Natural killer cell (primary cell): ENCODE data around the gene CROCC. TPM values are rescaled to one million over a fixed set of nuclear protein-coding genes. Genes with fewer than 3 reads are reported as not detected.
A peak's percentile ranks its signal among the peaks of the same experiment; 100 is the strongest.

Experiments
- ATAC-seq, 3 donors: fragments of 150-1000 bp in 2 of 3; fragments of 200-7000 bp in 1 of 3; cut with Tn5 transposase; 1 replicate in 1 of 3; 2 replicates in 2 of 3; pipeline ENCODE4 v1.10.0; 2021; ENCODE audit warnings: mild to moderate bottlenecking in 2 of 3, moderate library complexity in 2 of 3
- DNase-seq, 2 donors: peaks; one replicate each; pipeline versions ENCODE4 v3.0.0 to v3.0.0-alpha.2; 2013 to 2021; ENCODE audit warnings: mixed read lengths in 1 of 2
- H3K27ac ChIP-seq: one replicate; pipeline ENCODE4 v1.5.1; 2013; ENCODE audit warnings: mild to moderate bottlenecking, low read length
- H3K27me3 ChIP-seq: one replicate; pipeline ENCODE4 v1.6.1; 2013; ENCODE audit warnings: low read length; ENCODE audit not compliant: control insufficient read depth, insufficient read depth
- H3K36me3 ChIP-seq: one replicate; pipeline ENCODE4 v1.6.1; 2013; ENCODE audit warnings: low read length; ENCODE audit not compliant: control insufficient read depth, insufficient read depth
- H3K4me1 ChIP-seq: one replicate; pipeline ENCODE4 v1.6.1; 2013; ENCODE audit warnings: low read length; ENCODE audit not compliant: control insufficient read depth, insufficient read depth
- H3K4me3 ChIP-seq: one replicate; pipeline ENCODE4 v1.5.1; 2013; ENCODE audit warnings: low read length
- H3K9me3 ChIP-seq: one replicate; pipeline ENCODE4 v1.6.1; 2013; ENCODE audit warnings: low read length; ENCODE audit not compliant: control insufficient read depth, insufficient read depth
- H3K27ac Mint-ChIP-seq, 2 donors: one replicate each; pipeline ENCODE4 v1.8.0; 2022; ENCODE audit warnings: mild to moderate bottlenecking in 2 of 2, mixed read lengths in 2 of 2, moderate library complexity in 1 of 2
- H3K27me3 Mint-ChIP-seq, 2 donors: one replicate each; pipeline ENCODE4 v1.8.0; 2022; ENCODE audit warnings: low read depth in 2 of 2, mixed read lengths in 2 of 2
- H3K36me3 Mint-ChIP-seq: one replicate; pipeline ENCODE4 v1.8.0; 2022; ENCODE audit warnings: mixed read lengths
- H3K4me1 Mint-ChIP-seq, 2 donors: one replicate each; pipeline ENCODE4 v1.8.0; 2022; ENCODE audit warnings: mixed read lengths in 2 of 2
- H3K4me3 Mint-ChIP-seq: one replicate; pipeline ENCODE4 v1.8.0; 2022; ENCODE audit warnings: mild to moderate bottlenecking, moderate library complexity, mixed read lengths
- H3K9me3 Mint-ChIP-seq, 2 donors: one replicate each; pipeline ENCODE4 v1.8.0; 2022; ENCODE audit warnings: mixed read lengths in 2 of 2
- WGBS: methylation state at CpG from one replicate; pipeline ENCODE4 v1.1.7; 2013; ENCODE audit warnings: missing lambda C conversion rate; ENCODE audit not compliant: insufficient coverage; 5-methylcytosine and 5-hydroxymethylcytosine counted together
- intact Hi-C: fragments of 100-400 bp; cut with micrococcal nuclease; formaldehyde crosslinking; loops from one replicate; pipeline ENCODE4 v1.14.2; 2022
- total RNA-seq, 4 donors: library from RNA; stranded (reverse); fragments of 120-200 nt in 1 of 4; gene quantifications; one replicate each; pipeline versions ENCODE4 v1.2.3 to v1.2.4, GENCODE V29; 2013 to 2022
- TF ChIP-seq, protein P1 (sequence below): fragments of 200-600 bp; IDR thresholded peaks from one replicate; pipeline ENCODE4 v1.8.0; 2022; ENCODE audit warnings: antibody characterized with exemption

Gene CROCC
- total RNA-seq, 3 donors from 2014 or later (not counting 1 experiment from before 2014, with no cell fraction given), result 51.7 to 62.9 (median 59.1) TPM

GRCh38 chr1:17008208-17008855 lies 86.6 kb downstream of the CROCC start:
- no peaks in the 10 kb centered on the region for H3K27me3 ChIP-seq
- peaks cover 16% of the 10 kb centered on the region for H3K36me3 ChIP-seq
- no peaks in the 10 kb centered on the region for H3K9me3 ChIP-seq
- Mint-ChIP-seq H3K27ac (no peak overlapping the region), H3K9me3 (no peaks in the 10 kb centered on the region), H3K4me1 (peaks cover 5 to 23% of the 10 kb centered on the region in 2 donors), H3K27me3 (no peaks in the 10 kb centered on the region), H3K36me3 (no peaks in the 10 kb centered on the region), H3K4me3 (no peak overlapping the region)
- DNase-seq, result no peak
- no peak overlapping the region for H3K4me3 ChIP-seq
- no peak for ATAC-seq
- intact Hi-C loops, result no loop called here
- peaks cover 30% of the 10 kb centered on the region for H3K4me1 ChIP-seq
- no peak overlapping the region for H3K27ac ChIP-seq
- 89% methylated on average over 15 of the region's 15 CpGs for WGBS
- TF ChIP-seq, protein P1, sequence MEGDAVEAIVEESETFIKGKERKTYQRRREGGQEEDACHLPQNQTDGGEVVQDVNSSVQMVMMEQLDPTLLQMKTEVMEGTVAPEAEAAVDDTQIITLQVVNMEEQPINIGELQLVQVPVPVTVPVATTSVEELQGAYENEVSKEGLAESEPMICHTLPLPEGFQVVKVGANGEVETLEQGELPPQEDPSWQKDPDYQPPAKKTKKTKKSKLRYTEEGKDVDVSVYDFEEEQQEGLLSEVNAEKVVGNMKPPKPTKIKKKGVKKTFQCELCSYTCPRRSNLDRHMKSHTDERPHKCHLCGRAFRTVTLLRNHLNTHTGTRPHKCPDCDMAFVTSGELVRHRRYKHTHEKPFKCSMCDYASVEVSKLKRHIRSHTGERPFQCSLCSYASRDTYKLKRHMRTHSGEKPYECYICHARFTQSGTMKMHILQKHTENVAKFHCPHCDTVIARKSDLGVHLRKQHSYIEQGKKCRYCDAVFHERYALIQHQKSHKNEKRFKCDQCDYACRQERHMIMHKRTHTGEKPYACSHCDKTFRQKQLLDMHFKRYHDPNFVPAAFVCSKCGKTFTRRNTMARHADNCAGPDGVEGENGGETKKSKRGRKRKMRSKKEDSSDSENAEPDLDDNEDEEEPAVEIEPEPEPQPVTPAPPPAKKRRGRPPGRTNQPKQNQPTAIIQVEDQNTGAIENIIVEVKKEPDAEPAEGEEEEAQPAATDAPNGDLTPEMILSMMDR, result no peak

DNA sequence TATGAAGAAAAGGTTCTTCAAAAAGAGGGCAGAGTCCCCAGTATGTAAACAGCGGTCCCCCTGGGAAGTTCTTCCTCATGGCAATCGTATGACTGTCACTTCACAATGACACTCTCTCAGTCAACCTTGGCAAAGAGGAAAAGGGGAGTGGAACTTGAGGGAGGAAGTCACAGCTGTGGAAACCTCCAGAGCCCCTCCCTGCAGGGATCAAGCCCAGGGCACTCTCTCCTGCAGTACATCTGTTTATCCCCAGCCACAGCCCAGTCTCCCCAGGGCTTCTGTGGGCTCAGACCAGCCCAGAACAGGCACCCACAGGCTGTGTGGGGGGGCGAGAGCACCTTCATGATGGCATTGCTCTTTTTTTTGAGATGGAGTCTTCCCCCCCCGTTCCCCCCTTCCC lies 88.0 kb downstream of the CROCC start:
- DNase-seq (no peak), ATAC-seq (no peak)
- H3K36me3 Mint-ChIP-seq, result no peaks in the 10 kb centered on the region
- no peak overlapping the region for H3K4me3 ChIP-seq
- H3K4me3 Mint-ChIP-seq, result peak overlapping the region; percentile 42
- H3K27ac ChIP-seq, result no peak overlapping the region
- 39% methylated on average over 3 of the region's 4 CpGs for WGBS
- no peaks in the 10 kb centered on the region for H3K27me3 Mint-ChIP-seq
- peaks cover 5 to 23% of the 10 kb centered on the region in 2 donors for H3K4me1 Mint-ChIP-seq
- no peaks in the 10 kb centered on the region for H3K9me3 Mint-ChIP-seq
- H3K36me3 ChIP-seq, result peaks cover 7% of the 10 kb centered on the region
- no peaks in the 10 kb centered on the region for H3K9me3 ChIP-seq
- H3K27me3 ChIP-seq, result no peaks in the 10 kb centered on the region
- H3K27ac Mint-ChIP-seq, result peak overlapping the region in 1 of 2 donors; percentile 25
- TF ChIP-seq, protein P1, result no peak
- intact Hi-C loops, result no loop called here
- peaks cover 34% of the 10 kb centered on the region for H3K4me1 ChIP-seq

- Histone ChIP-seq H3K4me1 (peaks cover 34% of the 10 kb centered on the region), H3K4me3 (peak overlapping the region; percentile 68), H3K36me3 (no peaks in the 10 kb centered on the region), H3K27me3 (no peaks in the 10 kb centered on the region), H3K9me3 (no peaks in the 10 kb centered on the region), H3K27ac (no peak overlapping the region)
- TF ChIP-seq, protein P1, result no peak
- no peaks in the 10 kb centered on the region for H3K36me3 Mint-ChIP-seq
- no peaks in the 10 kb centered on the region for H3K27me3 Mint-ChIP-seq
- DNase-seq, result no peak
- no peaks in the 10 kb centered on the region for H3K9me3 Mint-ChIP-seq
- ATAC-seq, result no peak
- intact Hi-C loops, result no loop called here
- H3K4me3 Mint-ChIP-seq, result peak overlapping the region; percentile 74
- 1% methylated on average over 15 of the region's 15 CpGs for WGBS
- peaks cover 5 to 23% of the 10 kb centered on the region in 2 donors for H3K4me1 Mint-ChIP-seq
- H3K27ac Mint-ChIP-seq, result peak overlapping the region in 1 of 2 donors; percentile 25
Observed at GRCh38 chr1:17011092-17011438, 89.3 kb downstream of the CROCC start.
